B cell (primary cell): ENCODE data around the gene MED9. TPM values are rescaled to one million over a fixed set of nuclear protein-coding genes. Genes with fewer than 3 reads are reported as not detected.
"Not testable (repeated sequence)": the region's sequence is repeated elsewhere in the genome, so short reads cannot be mapped to it uniquely, and the experiment has no call there.

ENCODE experiments used
- ATAC-seq: fragments of 200-7000 bp; cut with Tn5 transposase; one replicate; pipeline ENCODE4 v1.10.0; 2021; ENCODE audit warnings: low read depth, mild to moderate bottlenecking, moderate number of reproducible peaks, moderate library complexity
- CTCF ChIA-PET: fragments of 350-600 bp; sonication (Branson Sonifier 250); formaldehyde crosslinking; loops from one replicate; lab custom pipeline; 2021; ENCODE audit warnings: antibody characterized with exemption, inconsistent platforms; lab: Charles Lee
- POLR2A ChIA-PET: fragments of 350-600 bp; sonication (Branson Sonifier 250); formaldehyde crosslinking; loops from one replicate; lab custom pipeline; 2021; ENCODE audit warnings: antibody characterized with exemption; lab: Charles Lee
- DNase-seq: peaks from one replicate; pipeline ENCODE4 v3.0.0; 2013
- H2AFZ ChIP-seq: 2 replicates; pipeline ENCODE4 v1.6.1; 2012; ENCODE audit warnings: mild to moderate bottlenecking, low read depth, low read length; ENCODE audit not compliant: insufficient read depth, poor library complexity, severe bottlenecking
- H3K27ac ChIP-seq, 2 donors: 1 replicate in 1 of 2; 2 replicates in 1 of 2; pipeline ENCODE4 v1.5.1; 2012 to 2013; ENCODE audit warnings: low read length in 2 of 2, mild to moderate bottlenecking in 2 of 2, moderate library complexity in 1 of 2
- H3K27me3 ChIP-seq, 4 experiments: fragments of 200-600 bp in 1 of 4; sonication (generic) in 1 of 4; replicated peaks in 1 of 4; 1 replicate in 2 of 4; 2 replicates in 2 of 4; pipeline versions ENCODE4 v1.6.1 to v1.7.0; 2013 to 2016; ENCODE audit warnings: low read length in 3 of 4, mild to moderate bottlenecking in 2 of 4, mixed read lengths in 1 of 4, moderate library complexity in 1 of 4; ENCODE audit not compliant: insufficient read depth in 4 of 4, control insufficient read depth in 3 of 4; ENCODE audit errors: control extremely low read depth in 1 of 4
- H3K36me3 ChIP-seq, 2 experiments: replicated peaks in 1 of 2; 1 replicate in 1 of 2; 2 replicates in 1 of 2; pipeline versions ENCODE4 v1.6.1 to v1.7.1; 2013; ENCODE audit warnings: low read length in 1 of 2; ENCODE audit not compliant: insufficient read depth in 2 of 2, control insufficient read depth in 1 of 2; ENCODE audit errors: control extremely low read depth in 1 of 2, extremely low read depth in 1 of 2
- H3K4me1 ChIP-seq, 2 donors: fragments of 200-600 bp in 1 of 2; sonication (generic) in 1 of 2; 1 replicate in 1 of 2; 2 replicates in 1 of 2; pipeline versions ENCODE4 v1.5.1 to v1.6.1; 2013 to 2017; ENCODE audit warnings: low read length in 2 of 2; ENCODE audit not compliant: control insufficient read depth in 2 of 2, insufficient read depth in 2 of 2
- H3K4me2 ChIP-seq: replicated peaks from 2 replicates; pipeline ENCODE3; 2012; ENCODE audit warnings: mild to moderate bottlenecking, low read depth, low read length; ENCODE audit not compliant: poor library complexity, severe bottlenecking
- H3K4me3 ChIP-seq, 5 experiments: fragments of 200-600 bp in 1 of 5; sonication (generic) in 1 of 5; 1 replicate in 3 of 5; 2 replicates in 2 of 5; pipeline versions ENCODE4 v1.5.1 to v1.7.0; 2011 to 2016; ENCODE audit warnings: low read length in 4 of 5, mild to moderate bottlenecking in 4 of 5, low read depth in 2 of 5, control low read depth in 1 of 5, moderate library complexity in 1 of 5; ENCODE audit not compliant: insufficient read depth in 1 of 5; ENCODE audit errors: control extremely low read depth in 1 of 5, extremely low read depth in 1 of 5
- H3K79me2 ChIP-seq: fragments of 200-600 bp; sonication (generic); one replicate; pipeline ENCODE4 v1.6.0; 2016; ENCODE audit warnings: low read length; ENCODE audit not compliant: control insufficient read depth, insufficient read depth
- H3K9ac ChIP-seq: fragments of 200-600 bp; sonication (generic); 2 replicates; pipeline ENCODE4 v1.6.1; 2017; ENCODE audit warnings: mild to moderate bottlenecking, low read length, moderate library complexity
- H3K9me3 ChIP-seq, 3 donors: one replicate each; pipeline versions ENCODE4 v1.6.1 to v1.7.1; 2013; ENCODE audit warnings: low read length in 2 of 3; ENCODE audit not compliant: control insufficient read depth in 2 of 3, insufficient read depth in 1 of 3; ENCODE audit errors: control extremely low read depth in 1 of 3
- H4K20me1 ChIP-seq: 2 replicates; pipeline ENCODE4 v1.6.0; 2012; ENCODE audit warnings: mild to moderate bottlenecking, low read length; ENCODE audit not compliant: insufficient read depth, control insufficient read depth, poor library complexity, severe bottlenecking
- H3K27ac Mint-ChIP-seq: one replicate; pipeline ENCODE4 v1.8.0; 2021; ENCODE audit warnings: mixed read lengths
- H3K27me3 Mint-ChIP-seq: one replicate; pipeline ENCODE4 v1.8.0; 2021; ENCODE audit warnings: mixed read lengths
- H3K4me1 Mint-ChIP-seq: one replicate; pipeline ENCODE4 v1.8.0; 2021; ENCODE audit warnings: mixed read lengths
- H3K4me3 Mint-ChIP-seq: one replicate; pipeline ENCODE4 v1.8.0; 2021; ENCODE audit warnings: mixed read lengths
- H3K9me3 Mint-ChIP-seq: one replicate; pipeline ENCODE4 v1.8.0; 2022; ENCODE audit warnings: mixed read lengths; ENCODE audit not compliant: insufficient read depth
- EZH2 ChIP-seq: IDR thresholded peaks from 2 replicates; pipeline ENCODE4 v1.6.1; 2012; ENCODE audit warnings: borderline replicate concordance, low read depth, mild to moderate bottlenecking, moderate library complexity, low read length; ENCODE audit not compliant: insufficient read depth, poor library complexity, severe bottlenecking
- WGBS: methylation state at CpG from one replicate; pipeline ENCODE4 v1.1.5; 2013; ENCODE audit warnings: missing lambda C conversion rate; ENCODE audit not compliant: insufficient coverage; 5-methylcytosine and 5-hydroxymethylcytosine counted together
- intact Hi-C: fragments of 100-400 bp; cut with micrococcal nuclease; formaldehyde crosslinking; loops from one replicate; pipeline ENCODE4 v1.10.0; 2022
- polyA minus RNA-seq: library from RNA; depleted of rRNA, polyadenylated mRNA; stranded (reverse); fragments of >200 nt; gene quantifications from 2 replicates; pipeline ENCODE4 v1.2.3, GENCODE V29; 2012
- polyA plus RNA-seq: library from polyadenylated mRNA; depleted of rRNA; stranded (reverse); fragments of >200 nt; gene quantifications from 2 replicates; pipeline ENCODE4 v1.2.3, GENCODE V29; 2012
- total RNA-seq, 2 donors: library from RNA; stranded (reverse); fragments of 120-200 nt in 1 of 2; gene quantifications; 1 replicate in 1 of 2; 2 replicates in 1 of 2; pipeline versions ENCODE4 v1.2.3 to v1.2.4, GENCODE V29; 2013 to 2022
- TF ChIP-seq, protein P1 (sequence below): fragments of 200-600 bp; IDR thresholded peaks from one replicate; pipeline ENCODE4 v1.8.0; 2022; ENCODE audit warnings: antibody characterized with exemption, mild to moderate bottlenecking

Gene MED9
- total RNA-seq (18.9 and 19.1 TPM in 2 replicates), polyA plus RNA-seq (11.6 and 13.8 TPM in 2 replicates), polyA minus RNA-seq (19.1 and 23.4 TPM in 2 replicates)
- total RNA-seq (2013): 13.5 TPM

DNA sequence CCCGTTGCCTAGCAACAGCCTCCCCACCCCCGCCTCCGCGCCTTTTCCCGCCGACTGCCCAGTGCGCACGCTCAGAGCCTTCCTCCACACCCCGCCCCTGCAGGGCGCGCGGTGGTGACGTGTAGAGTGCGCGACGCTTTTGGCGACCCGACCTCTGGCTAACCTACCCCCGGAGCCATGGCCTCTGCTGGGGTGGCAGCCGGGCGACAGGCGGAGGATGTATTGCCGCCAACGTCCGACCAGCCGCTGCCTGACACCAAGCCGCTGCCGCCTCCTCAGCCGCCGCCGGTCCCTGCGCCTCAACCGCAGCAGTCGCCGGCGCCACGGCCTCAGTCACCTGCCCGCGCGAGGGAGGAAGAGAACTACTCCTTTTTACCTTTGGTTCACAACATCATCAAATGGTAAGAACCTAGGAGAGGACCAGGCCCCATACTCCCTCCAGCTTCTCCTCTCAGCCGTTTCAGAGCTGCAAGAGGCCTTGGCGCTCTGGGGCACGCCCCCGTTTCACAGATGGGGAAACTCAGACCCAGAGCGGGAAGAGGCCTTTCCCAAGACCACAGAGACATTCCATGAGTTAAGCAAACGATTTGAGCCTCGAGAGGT, at the start of gene MED9:
TSS of gene MED9 (plus strand) at position 136 of the 603 bp plus-strand sequence. CDS start at position 178, 42 bp downstream.
- peaks cover 7% of the 10 kb centered on the region for H3K27me3 Mint-ChIP-seq
- peak within 1 kb of the TSS; percentile 95 for H3K27ac Mint-ChIP-seq
- Histone ChIP-seq H3K9me3 (no peaks in the 10 kb centered on the region), H3K4me1 (peaks cover 12 to 17% of the 10 kb centered on the region in 2 donors), H3K9ac (peak within 1 kb of the TSS; percentile 95), H3K27me3 (no peaks in the 10 kb centered on the region), H3K4me2 (peak within 1 kb of the TSS; percentile 97), H3K4me3 (peak within 1 kb of the TSS; percentile 83 to 92 (median 89)), H4K20me1 (peaks cover 41% of the 10 kb centered on the region), H3K27ac (peak within 1 kb of the TSS; percentile 52 to 91), H3K36me3 (peaks cover 0 to 2% of the 10 kb centered on the region in 2 experiments), H3K79me2 (peaks cover 56% of the 10 kb centered on the region), H2AFZ (peak within 1 kb of the TSS; percentile 97)
- TF ChIP-seq, protein P1, sequence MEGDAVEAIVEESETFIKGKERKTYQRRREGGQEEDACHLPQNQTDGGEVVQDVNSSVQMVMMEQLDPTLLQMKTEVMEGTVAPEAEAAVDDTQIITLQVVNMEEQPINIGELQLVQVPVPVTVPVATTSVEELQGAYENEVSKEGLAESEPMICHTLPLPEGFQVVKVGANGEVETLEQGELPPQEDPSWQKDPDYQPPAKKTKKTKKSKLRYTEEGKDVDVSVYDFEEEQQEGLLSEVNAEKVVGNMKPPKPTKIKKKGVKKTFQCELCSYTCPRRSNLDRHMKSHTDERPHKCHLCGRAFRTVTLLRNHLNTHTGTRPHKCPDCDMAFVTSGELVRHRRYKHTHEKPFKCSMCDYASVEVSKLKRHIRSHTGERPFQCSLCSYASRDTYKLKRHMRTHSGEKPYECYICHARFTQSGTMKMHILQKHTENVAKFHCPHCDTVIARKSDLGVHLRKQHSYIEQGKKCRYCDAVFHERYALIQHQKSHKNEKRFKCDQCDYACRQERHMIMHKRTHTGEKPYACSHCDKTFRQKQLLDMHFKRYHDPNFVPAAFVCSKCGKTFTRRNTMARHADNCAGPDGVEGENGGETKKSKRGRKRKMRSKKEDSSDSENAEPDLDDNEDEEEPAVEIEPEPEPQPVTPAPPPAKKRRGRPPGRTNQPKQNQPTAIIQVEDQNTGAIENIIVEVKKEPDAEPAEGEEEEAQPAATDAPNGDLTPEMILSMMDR: no peak
- no peak for TF ChIP-seq EZH2
- peak; percentile 100 for ATAC-seq
- DNase-seq: peak; percentile 96
- H3K4me1 Mint-ChIP-seq: peaks cover 40% of the 10 kb centered on the region
- peak within 1 kb of the TSS; percentile 91 for H3K4me3 Mint-ChIP-seq
- POLR2A ChIA-PET: no interaction called here
- no peaks in the 10 kb centered on the region for H3K9me3 Mint-ChIP-seq
- intact Hi-C loops: loop anchor here (1.0 to 5.0 kb wide), 2 partner anchors 18 to 825 kb away; partner anchors contain the start of gene ZNF624
- CTCF ChIA-PET: interaction anchor here (0.7 kb wide), 1 partner anchor 97 kb away, joined by 3 read pairs; no protein-coding TSS in a partner anchor
- WGBS: under 1% methylated on average over 47 of the region's 47 CpGs

GRCh38 chr17:17429222-17429621, 47.6 kb upstream of the MED9 start:
- intact Hi-C loops: no loop called here
- ATAC-seq: no peak
- 100% methylated on average over 1 of the region's 2 CpGs for WGBS
- H3K9ac ChIP-seq: no peak overlapping the region
- Mint-ChIP-seq H3K4me1 (no peaks in the 10 kb centered on the region), H3K27ac (no peak overlapping the region), H3K4me3 (no peak overlapping the region), H3K27me3 (peaks cover 17% of the 10 kb centered on the region), H3K9me3 (no peaks in the 10 kb centered on the region)
- no peaks in the 10 kb centered on the region for H4K20me1 ChIP-seq
- peaks cover 0 to 10% (median 9%) of the 10 kb centered on the region in 3 donors for H3K9me3 ChIP-seq
- no peak overlapping the region for H3K4me3 ChIP-seq
- no peak for TF ChIP-seq EZH2
- TF ChIP-seq, protein P1: no peak
- CTCF ChIA-PET: no interaction called here
- peaks cover 0 to 3% (median 0%) of the 10 kb centered on the region in 4 experiments for H3K27me3 ChIP-seq
- no peak overlapping the region for H2AFZ ChIP-seq
- no peaks in the 10 kb centered on the region for H3K4me1 ChIP-seq
- no peak for DNase-seq
- POLR2A ChIA-PET: no interaction called here
- no peaks in the 10 kb centered on the region for H3K36me3 ChIP-seq
- H3K27ac ChIP-seq: no peak overlapping the region
- no peak overlapping the region for H3K4me2 ChIP-seq
- H3K79me2 ChIP-seq: no peaks in the 10 kb centered on the region

GRCh38 chr17:17430924-17431323, 45.9 kb upstream of the MED9 start:
- POLR2A ChIA-PET, CTCF ChIA-PET, H4K20me1 ChIP-seq, H2AFZ ChIP-seq, H3K4me3 ChIP-seq, ATAC-seq, H3K9ac ChIP-seq, H3K4me3 Mint-ChIP-seq, H3K79me2 ChIP-seq, H3K27me3 ChIP-seq, intact Hi-C loops, H3K9me3 Mint-ChIP-seq, H3K27ac ChIP-seq, H3K9me3 ChIP-seq, H3K27ac Mint-ChIP-seq, H3K4me2 ChIP-seq, H3K36me3 ChIP-seq, DNase-seq, H3K4me1 Mint-ChIP-seq, H3K4me1 ChIP-seq: not testable (repeated sequence)
- WGBS: no CpG with 5 or more reads among the region's 4 CpGs
- H3K27me3 Mint-ChIP-seq: peaks cover 18% of the 10 kb centered on the region
